ENCODE data around the gene INTS11. TPM values are rescaled to one million over a fixed set of nuclear protein-coding genes. Genes with fewer than 3 reads are reported as not detected.

The INTS11 gene
- total and polyA plus RNA-seq, 9 of the 15 experiments (the other 6 are each of a cell fraction or from before 2014, with no cell fraction given) = 3.6 to 183 (median 110) TPM

- TF ChIP-seq, protein P1, sequence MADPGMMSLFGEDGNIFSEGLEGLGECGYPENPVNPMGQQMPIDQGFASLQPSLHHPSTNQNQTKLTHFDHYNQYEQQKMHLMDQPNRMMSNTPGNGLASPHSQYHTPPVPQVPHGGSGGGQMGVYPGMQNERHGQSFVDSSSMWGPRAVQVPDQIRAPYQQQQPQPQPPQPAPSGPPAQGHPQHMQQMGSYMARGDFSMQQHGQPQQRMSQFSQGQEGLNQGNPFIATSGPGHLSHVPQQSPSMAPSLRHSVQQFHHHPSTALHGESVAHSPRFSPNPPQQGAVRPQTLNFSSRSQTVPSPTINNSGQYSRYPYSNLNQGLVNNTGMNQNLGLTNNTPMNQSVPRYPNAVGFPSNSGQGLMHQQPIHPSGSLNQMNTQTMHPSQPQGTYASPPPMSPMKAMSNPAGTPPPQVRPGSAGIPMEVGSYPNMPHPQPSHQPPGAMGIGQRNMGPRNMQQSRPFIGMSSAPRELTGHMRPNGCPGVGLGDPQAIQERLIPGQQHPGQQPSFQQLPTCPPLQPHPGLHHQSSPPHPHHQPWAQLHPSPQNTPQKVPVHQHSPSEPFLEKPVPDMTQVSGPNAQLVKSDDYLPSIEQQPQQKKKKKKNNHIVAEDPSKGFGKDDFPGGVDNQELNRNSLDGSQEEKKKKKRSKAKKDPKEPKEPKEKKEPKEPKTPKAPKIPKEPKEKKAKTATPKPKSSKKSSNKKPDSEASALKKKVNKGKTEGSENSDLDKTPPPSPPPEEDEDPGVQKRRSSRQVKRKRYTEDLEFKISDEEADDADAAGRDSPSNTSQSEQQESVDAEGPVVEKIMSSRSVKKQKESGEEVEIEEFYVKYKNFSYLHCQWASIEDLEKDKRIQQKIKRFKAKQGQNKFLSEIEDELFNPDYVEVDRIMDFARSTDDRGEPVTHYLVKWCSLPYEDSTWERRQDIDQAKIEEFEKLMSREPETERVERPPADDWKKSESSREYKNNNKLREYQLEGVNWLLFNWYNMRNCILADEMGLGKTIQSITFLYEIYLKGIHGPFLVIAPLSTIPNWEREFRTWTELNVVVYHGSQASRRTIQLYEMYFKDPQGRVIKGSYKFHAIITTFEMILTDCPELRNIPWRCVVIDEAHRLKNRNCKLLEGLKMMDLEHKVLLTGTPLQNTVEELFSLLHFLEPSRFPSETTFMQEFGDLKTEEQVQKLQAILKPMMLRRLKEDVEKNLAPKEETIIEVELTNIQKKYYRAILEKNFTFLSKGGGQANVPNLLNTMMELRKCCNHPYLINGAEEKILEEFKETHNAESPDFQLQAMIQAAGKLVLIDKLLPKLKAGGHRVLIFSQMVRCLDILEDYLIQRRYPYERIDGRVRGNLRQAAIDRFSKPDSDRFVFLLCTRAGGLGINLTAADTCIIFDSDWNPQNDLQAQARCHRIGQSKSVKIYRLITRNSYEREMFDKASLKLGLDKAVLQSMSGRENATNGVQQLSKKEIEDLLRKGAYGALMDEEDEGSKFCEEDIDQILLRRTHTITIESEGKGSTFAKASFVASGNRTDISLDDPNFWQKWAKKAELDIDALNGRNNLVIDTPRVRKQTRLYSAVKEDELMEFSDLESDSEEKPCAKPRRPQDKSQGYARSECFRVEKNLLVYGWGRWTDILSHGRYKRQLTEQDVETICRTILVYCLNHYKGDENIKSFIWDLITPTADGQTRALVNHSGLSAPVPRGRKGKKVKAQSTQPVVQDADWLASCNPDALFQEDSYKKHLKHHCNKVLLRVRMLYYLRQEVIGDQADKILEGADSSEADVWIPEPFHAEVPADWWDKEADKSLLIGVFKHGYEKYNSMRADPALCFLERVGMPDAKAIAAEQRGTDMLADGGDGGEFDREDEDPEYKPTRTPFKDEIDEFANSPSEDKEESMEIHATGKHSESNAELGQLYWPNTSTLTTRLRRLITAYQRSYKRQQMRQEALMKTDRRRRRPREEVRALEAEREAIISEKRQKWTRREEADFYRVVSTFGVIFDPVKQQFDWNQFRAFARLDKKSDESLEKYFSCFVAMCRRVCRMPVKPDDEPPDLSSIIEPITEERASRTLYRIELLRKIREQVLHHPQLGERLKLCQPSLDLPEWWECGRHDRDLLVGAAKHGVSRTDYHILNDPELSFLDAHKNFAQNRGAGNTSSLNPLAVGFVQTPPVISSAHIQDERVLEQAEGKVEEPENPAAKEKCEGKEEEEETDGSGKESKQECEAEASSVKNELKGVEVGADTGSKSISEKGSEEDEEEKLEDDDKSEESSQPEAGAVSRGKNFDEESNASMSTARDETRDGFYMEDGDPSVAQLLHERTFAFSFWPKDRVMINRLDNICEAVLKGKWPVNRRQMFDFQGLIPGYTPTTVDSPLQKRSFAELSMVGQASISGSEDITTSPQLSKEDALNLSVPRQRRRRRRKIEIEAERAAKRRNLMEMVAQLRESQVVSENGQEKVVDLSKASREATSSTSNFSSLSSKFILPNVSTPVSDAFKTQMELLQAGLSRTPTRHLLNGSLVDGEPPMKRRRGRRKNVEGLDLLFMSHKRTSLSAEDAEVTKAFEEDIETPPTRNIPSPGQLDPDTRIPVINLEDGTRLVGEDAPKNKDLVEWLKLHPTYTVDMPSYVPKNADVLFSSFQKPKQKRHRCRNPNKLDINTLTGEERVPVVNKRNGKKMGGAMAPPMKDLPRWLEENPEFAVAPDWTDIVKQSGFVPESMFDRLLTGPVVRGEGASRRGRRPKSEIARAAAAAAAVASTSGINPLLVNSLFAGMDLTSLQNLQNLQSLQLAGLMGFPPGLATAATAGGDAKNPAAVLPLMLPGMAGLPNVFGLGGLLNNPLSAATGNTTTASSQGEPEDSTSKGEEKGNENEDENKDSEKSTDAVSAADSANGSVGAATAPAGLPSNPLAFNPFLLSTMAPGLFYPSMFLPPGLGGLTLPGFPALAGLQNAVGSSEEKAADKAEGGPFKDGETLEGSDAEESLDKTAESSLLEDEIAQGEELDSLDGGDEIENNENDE (IDR thresholded peaks at IDR 0.05; ENCODE audit: low read depth, low read length) = no peak
- TF ChIP-seq HNRNPUL1 (IDR thresholded peaks at IDR 0.05; ENCODE audit: low read length) (no peak), NR2C1 (IDR thresholded peaks at IDR 0.05) (no peak), NR2C1 (tag; IDR thresholded peaks at IDR 0.05) (no peak), RHOXF2B (CRISPR knock-in tag; conservative IDR thresholded peaks at IDR 0.05) (no peak), ZZZ3 (IDR thresholded peaks at IDR 0.05) (no peak), PTBP1 (IDR thresholded peaks at IDR 0.05; ENCODE audit: low read depth, low read length) (0 out of 2 replicates have a peak, but pooled peaks have one; percentile 10), BRCA1 (IDR thresholded peaks at IDR 0.05) (no peak), BRCA1 (CRISPR knock-in tag; IDR thresholded peaks at IDR 0.05) (no peak), RBM17 (IDR thresholded peaks at IDR 0.05; ENCODE audit: borderline replicate concordance, low read depth, low read length) (no peak), SOX6 (IDR thresholded peaks at IDR 0.05) (no peak; the same call in 1 of the 2 replicates), HDAC1 (IDR thresholded peaks at IDR 0.05) (0 out of 4 replicates have a peak, but pooled peaks of 1 of the 2 experiments have one; percentile 40), NCOA2 (IDR thresholded peaks at IDR 0.05; ENCODE audit: partially characterized antibody in 2 of 2) (no peak)
- TF ChIP-seq, protein P2, sequence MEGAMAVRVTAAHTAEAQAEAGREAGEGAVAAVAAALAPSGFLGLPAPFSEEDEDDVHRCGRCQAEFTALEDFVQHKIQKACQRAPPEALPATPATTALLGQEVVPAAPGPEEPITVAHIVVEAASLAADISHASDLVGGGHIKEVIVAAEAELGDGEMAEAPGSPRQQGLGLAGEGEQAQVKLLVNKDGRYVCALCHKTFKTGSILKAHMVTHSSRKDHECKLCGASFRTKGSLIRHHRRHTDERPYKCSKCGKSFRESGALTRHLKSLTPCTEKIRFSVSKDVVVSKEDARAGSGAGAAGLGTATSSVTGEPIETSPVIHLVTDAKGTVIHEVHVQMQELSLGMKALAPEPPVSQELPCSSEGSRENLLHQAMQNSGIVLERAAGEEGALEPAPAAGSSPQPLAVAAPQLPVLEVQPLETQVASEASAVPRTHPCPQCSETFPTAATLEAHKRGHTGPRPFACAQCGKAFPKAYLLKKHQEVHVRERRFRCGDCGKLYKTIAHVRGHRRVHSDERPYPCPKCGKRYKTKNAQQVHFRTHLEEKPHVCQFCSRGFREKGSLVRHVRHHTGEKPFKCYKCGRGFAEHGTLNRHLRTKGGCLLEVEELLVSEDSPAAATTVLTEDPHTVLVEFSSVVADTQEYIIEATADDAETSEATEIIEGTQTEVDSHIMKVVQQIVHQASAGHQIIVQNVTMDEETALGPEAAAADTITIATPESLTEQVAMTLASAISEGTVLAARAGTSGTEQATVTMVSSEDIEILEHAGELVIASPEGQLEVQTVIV (CRISPR knock-in tag; IDR thresholded peaks at IDR 0.05; ENCODE audit: borderline replicate concordance) = no peak
Observed at GRCh38 chr1:1358433-1359271, 34.2 kb upstream of the INTS11 start, which contains the start of gene MXRA8 (continued).

Measured in K562 (cell line).